Upper lobe of left lung (tissue), 6 donors: ENCODE measurements around the gene SPRED2. TPM values are rescaled to one million over a fixed set of nuclear protein-coding genes. Genes with fewer than 3 reads are reported as not detected.

Source experiments
- ATAC-seq, 2 donors: fragments of 200-7000 bp; cut with Tn5 transposase; one replicate each; pipeline ENCODE4 v1.9.1; 2022; ENCODE audit warnings: mild to moderate bottlenecking in 2 of 2, moderate library complexity in 2 of 2; ENCODE audit not compliant: low FRiP score in 2 of 2
- DNase-seq, 2 donors: peaks; one replicate each; pipeline ENCODE4 v3.0.0-alpha.2; 2019 to 2020
- H3K27ac ChIP-seq, 4 donors: fragments of 200-600 bp; sonication (generic); one replicate each; pipeline ENCODE4 v1.5.1; 2016 to 2019
- H3K27me3 ChIP-seq, 4 donors: fragments of 200-600 bp; sonication (generic); one replicate each; pipeline ENCODE4 v1.5.1; 2017 to 2019
- H3K36me3 ChIP-seq, 4 donors: fragments of 200-600 bp; sonication (generic); one replicate each; pipeline ENCODE4 v1.5.1; 2016 to 2019
- H3K4me1 ChIP-seq, 4 donors: fragments of 200-600 bp; sonication (generic); one replicate each; pipeline ENCODE4 v1.5.1; 2018 to 2019
- H3K4me3 ChIP-seq, 4 donors: fragments of 200-600 bp; sonication (generic); one replicate each; pipeline ENCODE4 v1.5.1; 2017 to 2019; ENCODE audit warnings: mild to moderate bottlenecking in 2 of 4, moderate library complexity in 1 of 4
- H3K9me3 ChIP-seq, 4 donors: fragments of 200-600 bp; sonication (generic); one replicate each; pipeline ENCODE4 v1.5.1; 2018 to 2019
- EP300 ChIP-seq, 4 donors: sonication (generic); formaldehyde crosslinking; IDR thresholded peaks; one replicate each; pipeline ENCODE4 v1.5.1; 2017; ENCODE audit warnings: antibody characterized with exemption in 4 of 4, control low read depth in 2 of 4
- POLR2A ChIP-seq, 4 donors: fragments of 450-650 bp; IDR thresholded peaks; one replicate each; pipeline ENCODE4 v1.5.1; 2016 to 2017; ENCODE audit warnings: antibody characterized with exemption in 4 of 4, mild to moderate bottlenecking in 2 of 4
- POLR2AphosphoS5 ChIP-seq, 2 donors: sonication (generic); formaldehyde crosslinking; IDR thresholded peaks; one replicate each; pipeline ENCODE4 v1.5.1; 2017; ENCODE audit warnings: antibody characterized with exemption in 2 of 2
- WGBS, 2 donors: methylation state at CpG; one replicate each; pipeline ENCODE4 v1.1.5; 2017 to 2018; 5-methylcytosine and 5-hydroxymethylcytosine counted together
- total RNA-seq, 6 donors: library from RNA; depleted of rRNA in 4 of 6; stranded (reverse); fragments of >200 nt in 4 of 6; gene quantifications; one replicate each; pipeline versions ENCODE4 v1.1.0 to v1.2.1, GENCODE V29; 2016 to 2021
- TF ChIP-seq, protein P1 (sequence below), 6 experiments: fragments of 450-650 bp in 4 of 6; fragments of 200-600 bp in 2 of 6; sonication (generic) in 2 of 6; IDR thresholded peaks; one replicate each; pipeline ENCODE4 v1.5.1; 2016 to 2019; ENCODE audit warnings: antibody characterized with exemption in 6 of 6
- donor health status: DM: no; HTN: no; CAD: no; lungs with moderate emphysema.
- donor health status: DM: no; HTN: yes; CAD: no; lungs with severe emphysema.

SPRED2 gene
- total RNA-seq, 6 donors from 2014 or later, result 15.7 to 53.0 (median 38.1) TPM

DNA sequence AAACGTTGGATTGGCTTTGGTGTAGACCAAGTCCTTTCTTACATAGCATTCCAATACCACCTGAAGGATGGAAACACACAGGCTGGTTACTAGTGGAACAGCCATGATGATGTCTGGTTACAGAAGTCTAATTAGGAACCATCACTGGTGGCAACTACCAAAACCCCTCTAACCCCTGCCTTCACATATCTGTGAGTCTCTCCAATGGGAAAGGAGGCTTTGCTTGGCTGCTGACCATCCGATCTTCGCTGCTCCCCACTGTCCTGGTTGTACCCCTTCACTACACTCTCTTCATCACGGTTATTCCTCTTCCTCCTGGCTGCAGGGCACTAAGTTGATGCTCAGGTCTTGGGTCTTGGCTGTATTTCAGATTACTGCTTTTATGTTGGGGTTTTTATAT lies 97.7 kb downstream of the SPRED2 start:
- WGBS, 2 donors, result 95 to 98% methylated on average over 4 of the region's 4 CpGs

DNA sequence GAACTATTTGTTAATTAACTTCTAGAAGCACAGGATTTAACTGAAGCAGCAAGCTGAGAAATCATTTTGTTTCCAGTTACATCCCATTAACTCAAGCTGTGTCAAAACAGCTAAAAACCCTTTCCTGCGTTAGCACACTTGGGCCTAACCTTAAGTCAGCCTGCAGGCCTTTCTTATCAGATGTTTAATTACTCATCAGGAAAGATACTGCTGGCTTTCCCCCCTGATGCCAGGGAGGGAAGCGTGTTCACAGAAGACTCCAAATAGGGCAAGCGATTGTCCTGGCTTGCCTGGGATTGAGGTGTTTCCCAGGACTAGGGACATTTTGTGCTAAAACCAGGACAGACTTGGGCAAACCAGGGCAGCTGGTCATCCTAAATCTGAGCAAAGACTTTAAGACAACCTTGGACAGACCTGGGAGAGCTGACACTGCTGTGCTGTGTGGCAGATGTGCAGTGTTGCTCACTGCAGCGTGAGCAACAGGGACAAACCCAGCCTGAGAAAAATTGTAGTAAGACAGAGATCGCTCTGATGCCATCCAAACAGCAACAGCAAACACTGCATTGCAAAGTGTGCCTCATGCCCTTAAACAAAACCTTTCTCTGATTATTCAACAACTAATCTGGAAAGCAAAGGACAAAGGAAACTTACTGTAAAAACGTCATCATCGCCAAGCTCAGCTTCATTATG lies 100.9 kb downstream of the SPRED2 start:
- Histone ChIP-seq H3K4me1 (no peaks in the 10 kb centered on the region), H3K27ac (no peak overlapping the region), H3K9me3 (no peaks in the 10 kb centered on the region), H3K36me3 (peaks cover 0 to 29% (median 15%) of the 10 kb centered on the region in 4 donors), H3K4me3 (no peak overlapping the region), H3K27me3 (no peaks in the 10 kb centered on the region)
- TF ChIP-seq EP300 (IDR thresholded peaks at IDR 0.05) (no peak), POLR2A (IDR thresholded peaks at IDR 0.05) (no peak)
- DNase-seq, result no peak
- 95 to 100% methylated on average over 7 of the region's 7 CpGs for WGBS, 2 donors
- no peak for ATAC-seq

More for the DNA sequence above, 97.7 kb downstream of the SPRED2 start:
- Histone ChIP-seq H3K4me1 (no peaks in the 10 kb centered on the region), H3K9me3 (no peaks in the 10 kb centered on the region), H3K27ac (no peak overlapping the region), H3K4me3 (no peak overlapping the region), H3K27me3 (no peaks in the 10 kb centered on the region), H3K36me3 (peaks cover 0 to 29% (median 12%) of the 10 kb centered on the region in 4 donors)
- DNase-seq, result no peak
- ATAC-seq, result no peak
- TF ChIP-seq POLR2A (IDR thresholded peaks at IDR 0.05) (no peak), EP300 (IDR thresholded peaks at IDR 0.05) (no peak), POLR2AphosphoS5 (IDR thresholded peaks at IDR 0.05) (no peak)
- TF ChIP-seq, protein P1, sequence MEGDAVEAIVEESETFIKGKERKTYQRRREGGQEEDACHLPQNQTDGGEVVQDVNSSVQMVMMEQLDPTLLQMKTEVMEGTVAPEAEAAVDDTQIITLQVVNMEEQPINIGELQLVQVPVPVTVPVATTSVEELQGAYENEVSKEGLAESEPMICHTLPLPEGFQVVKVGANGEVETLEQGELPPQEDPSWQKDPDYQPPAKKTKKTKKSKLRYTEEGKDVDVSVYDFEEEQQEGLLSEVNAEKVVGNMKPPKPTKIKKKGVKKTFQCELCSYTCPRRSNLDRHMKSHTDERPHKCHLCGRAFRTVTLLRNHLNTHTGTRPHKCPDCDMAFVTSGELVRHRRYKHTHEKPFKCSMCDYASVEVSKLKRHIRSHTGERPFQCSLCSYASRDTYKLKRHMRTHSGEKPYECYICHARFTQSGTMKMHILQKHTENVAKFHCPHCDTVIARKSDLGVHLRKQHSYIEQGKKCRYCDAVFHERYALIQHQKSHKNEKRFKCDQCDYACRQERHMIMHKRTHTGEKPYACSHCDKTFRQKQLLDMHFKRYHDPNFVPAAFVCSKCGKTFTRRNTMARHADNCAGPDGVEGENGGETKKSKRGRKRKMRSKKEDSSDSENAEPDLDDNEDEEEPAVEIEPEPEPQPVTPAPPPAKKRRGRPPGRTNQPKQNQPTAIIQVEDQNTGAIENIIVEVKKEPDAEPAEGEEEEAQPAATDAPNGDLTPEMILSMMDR (IDR thresholded peaks at IDR 0.05), result no peak

DNA sequence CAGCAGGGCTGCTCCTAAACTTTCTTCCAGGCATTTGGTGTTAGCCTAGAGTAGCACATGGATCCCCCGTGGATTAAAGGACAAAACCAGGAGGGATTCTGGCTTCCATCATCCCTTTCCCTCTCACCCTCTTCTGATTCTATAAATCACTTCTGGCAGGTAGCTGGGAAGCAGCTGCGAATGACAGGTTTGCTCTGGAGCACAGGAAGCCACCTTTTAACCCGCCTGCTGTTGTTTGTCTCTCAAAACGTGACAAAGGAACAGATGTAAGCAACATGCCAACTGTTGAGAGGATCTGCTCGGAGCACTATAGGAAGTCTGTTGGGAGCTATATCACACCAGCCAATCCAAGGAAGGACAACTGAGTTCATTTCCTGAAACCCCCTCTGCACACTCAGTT lies 102.9 kb downstream of the SPRED2 start:
- TF ChIP-seq, protein P1 (IDR thresholded peaks at IDR 0.05), result no peak
- TF ChIP-seq POLR2AphosphoS5 (IDR thresholded peaks at IDR 0.05) (no peak), POLR2A (IDR thresholded peaks at IDR 0.05) (no peak)
- no peak for ATAC-seq
- H3K4me1 ChIP-seq, result no peaks in the 10 kb centered on the region
- H3K4me3 ChIP-seq, result no peak overlapping the region
- 67 to 78% methylated on average over 5 of the region's 5 CpGs for WGBS, 2 donors
- H3K27me3 ChIP-seq, result no peaks in the 10 kb centered on the region
- no peak for DNase-seq
- H3K27ac ChIP-seq, result no peak overlapping the region
- no peaks in the 10 kb centered on the region for H3K9me3 ChIP-seq
- peaks cover 0 to 32% (median 15%) of the 10 kb centered on the region in 4 donors for H3K36me3 ChIP-seq

GRCh38 chr2:65326276-65326675 lies 106.1 kb downstream of the SPRED2 start:
- no peak overlapping the region for H3K4me3 ChIP-seq
- WGBS, 2 donors, result 91 to 100% methylated on average over 4 of the region's 4 CpGs
- H3K9me3 ChIP-seq, result no peaks in the 10 kb centered on the region
- no peak overlapping the region for H3K27ac ChIP-seq
- ATAC-seq (no peak), DNase-seq (no peak)
- TF ChIP-seq POLR2AphosphoS5 (IDR thresholded peaks at IDR 0.05) (no peak), POLR2A (IDR thresholded peaks at IDR 0.05) (no peak)
- TF ChIP-seq, protein P1 (IDR thresholded peaks at IDR 0.05), result no peak
- H3K27me3 ChIP-seq, result no peaks in the 10 kb centered on the region
- H3K36me3 ChIP-seq, result peaks cover 0 to 12% (median 8%) of the 10 kb centered on the region in 4 donors
- H3K4me1 ChIP-seq, result no peaks in the 10 kb centered on the region

- DNase-seq, result no peak
- ATAC-seq, result no peak
- Histone ChIP-seq H3K4me1 (peaks cover 0 to 7% (median 0%) of the 10 kb centered on the region in 4 donors), H3K36me3 (peaks cover 0 to 6% (median 2%) of the 10 kb centered on the region in 4 donors), H3K27ac (no peak overlapping the region), H3K9me3 (no peaks in the 10 kb centered on the region), H3K27me3 (no peaks in the 10 kb centered on the region), H3K4me3 (no peak overlapping the region)
- WGBS, 2 donors, result 81 to 92% methylated on average over 2 of the region's 2 CpGs
- TF ChIP-seq EP300 (IDR thresholded peaks at IDR 0.05), result no peak
- TF ChIP-seq, protein P1 (IDR thresholded peaks at IDR 0.05), result no peak
Measured at GRCh38 chr2:65325066-65325465, 107.3 kb downstream of the SPRED2 start.
